Activated T-helper 1 cell treated with anti-CD3 and anti-CD28 coated beads, Interleukin-12 subunit alpha, Interleukin-12 subunit beta, Interleukin-2, Interleukin-4 antibody, amounts not matched to agents 30 ng/mL and 10 ng/mL and 1 ng/mL, durations not matched to agents 14 hours and 24 hours and 36 hours (primary cell): Measurements from ENCODE around the gene CRYGA. TPM values are rescaled to one million over a fixed set of nuclear protein-coding genes. Genes with fewer than 3 reads are reported as not detected.

Experiments
- DNase-seq: peaks from one replicate; pipeline ENCODE4 v3.0.0; 2021; ENCODE audit warnings: low spot score
- H3K27ac Mint-ChIP-seq: one replicate; pipeline ENCODE4 v1.8.0; 2021; ENCODE audit warnings: mild to moderate bottlenecking, mixed read lengths
- H3K27me3 Mint-ChIP-seq: one replicate; pipeline ENCODE4 v1.8.0; 2022; ENCODE audit warnings: mild to moderate bottlenecking, moderate library complexity, mixed read lengths; ENCODE audit not compliant: insufficient read depth
- H3K36me3 Mint-ChIP-seq: one replicate; pipeline ENCODE4 v1.8.0; 2021; ENCODE audit warnings: low read depth, mixed read lengths
- H3K4me1 Mint-ChIP-seq: one replicate; pipeline ENCODE4 v1.8.0; 2021; ENCODE audit warnings: low read depth, mixed read lengths
- H3K4me3 Mint-ChIP-seq: one replicate; pipeline ENCODE4 v1.8.0; 2021; ENCODE audit warnings: mild to moderate bottlenecking, moderate library complexity, mixed read lengths
- H3K9me3 Mint-ChIP-seq: one replicate; pipeline ENCODE4 v1.8.0; 2021; ENCODE audit warnings: mixed read lengths
- intact Hi-C: fragments of 100-400 bp; cut with micrococcal nuclease; formaldehyde crosslinking; loops from one replicate; pipeline ENCODE4 v1.15.1; 2024
- total RNA-seq: library from RNA; stranded (reverse); gene quantifications from 2 replicates; pipeline ENCODE4 v1.2.3, GENCODE V29; 2022

CRYGA gene, protein sequence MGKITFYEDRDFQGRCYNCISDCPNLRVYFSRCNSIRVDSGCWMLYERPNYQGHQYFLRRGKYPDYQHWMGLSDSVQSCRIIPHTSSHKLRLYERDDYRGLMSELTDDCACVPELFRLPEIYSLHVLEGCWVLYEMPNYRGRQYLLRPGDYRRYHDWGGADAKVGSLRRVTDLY
- not detected in 2 replicates for total RNA-seq

DNA sequence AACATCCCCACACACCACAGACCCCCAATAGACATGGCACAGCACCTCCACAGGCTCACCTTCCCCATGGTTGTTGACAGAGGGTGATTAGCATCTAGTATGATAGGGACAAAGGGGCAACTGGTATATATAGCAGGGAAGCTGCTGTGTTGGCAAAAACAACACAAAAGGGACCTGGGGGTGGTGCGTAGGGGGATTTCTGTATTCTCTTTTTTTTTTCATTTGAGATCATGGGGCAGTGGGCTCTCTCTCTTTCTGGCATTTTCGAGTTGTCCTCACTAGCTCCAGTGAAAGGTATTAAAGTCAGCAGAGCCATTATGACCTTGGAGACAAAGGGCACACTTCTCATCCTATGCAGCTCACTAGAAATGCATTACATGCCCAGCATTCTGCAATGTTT is at the start of gene CRYGA:
Gene CRYGA (minus strand): TSS at position 101 of the 400 bp plus-strand sequence. CDS start 33 bp downstream, at position 68.
- Mint-ChIP-seq H3K4me3 (no peak within 1 kb of the TSS), H3K4me1 (no peaks in the 10 kb centered on the region), H3K27me3 (peaks cover 2% of the 10 kb centered on the region), H3K36me3 (no peaks in the 10 kb centered on the region), H3K9me3 (no peaks in the 10 kb centered on the region), H3K27ac (no peak within 1 kb of the TSS)
- no peak for DNase-seq
- intact Hi-C loops, result no loop called here

DNA sequence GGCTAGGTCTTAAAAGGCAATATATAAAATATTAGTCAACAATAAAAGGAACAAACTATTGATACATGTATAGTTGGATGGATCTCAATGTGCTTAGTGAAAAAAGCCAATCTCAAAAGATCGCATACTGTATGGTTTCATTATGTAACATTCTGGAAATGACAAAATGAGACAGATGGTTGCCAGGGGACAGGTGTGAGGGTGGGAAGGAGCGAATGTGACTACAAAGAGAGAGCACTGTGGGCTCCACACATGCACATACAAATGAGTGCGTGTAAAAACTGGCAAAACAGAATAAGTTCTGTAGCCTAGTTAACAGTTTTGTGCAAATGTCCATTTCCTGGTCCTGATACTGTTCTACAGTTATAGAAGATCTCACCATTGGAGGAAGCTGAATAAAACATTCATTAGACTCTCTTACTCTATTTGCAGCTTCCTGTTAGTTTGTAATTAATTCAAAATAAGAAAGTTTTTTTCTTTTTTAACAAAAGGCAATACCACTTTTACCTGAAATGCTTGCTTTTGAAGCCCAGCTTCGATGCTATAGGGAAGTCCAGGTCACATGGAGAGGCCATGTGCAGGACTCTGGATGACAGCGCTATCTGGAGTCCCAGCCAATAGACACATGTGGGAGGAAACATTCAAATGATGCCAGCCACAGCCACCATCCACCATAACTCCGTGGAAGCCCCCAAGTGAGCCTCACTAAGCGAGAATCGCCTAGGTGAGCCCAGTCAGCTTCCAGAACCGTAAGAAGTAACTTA is 47.5 kb upstream of the CRYGA start:
- Mint-ChIP-seq H3K4me1 (no peaks in the 10 kb centered on the region), H3K36me3 (no peaks in the 10 kb centered on the region), H3K27me3 (peaks cover 1% of the 10 kb centered on the region), H3K27ac (no peak overlapping the region), H3K4me3 (no peak overlapping the region), H3K9me3 (no peaks in the 10 kb centered on the region)
- intact Hi-C loops, result no loop called here
- DNase-seq, result no peak

DNA sequence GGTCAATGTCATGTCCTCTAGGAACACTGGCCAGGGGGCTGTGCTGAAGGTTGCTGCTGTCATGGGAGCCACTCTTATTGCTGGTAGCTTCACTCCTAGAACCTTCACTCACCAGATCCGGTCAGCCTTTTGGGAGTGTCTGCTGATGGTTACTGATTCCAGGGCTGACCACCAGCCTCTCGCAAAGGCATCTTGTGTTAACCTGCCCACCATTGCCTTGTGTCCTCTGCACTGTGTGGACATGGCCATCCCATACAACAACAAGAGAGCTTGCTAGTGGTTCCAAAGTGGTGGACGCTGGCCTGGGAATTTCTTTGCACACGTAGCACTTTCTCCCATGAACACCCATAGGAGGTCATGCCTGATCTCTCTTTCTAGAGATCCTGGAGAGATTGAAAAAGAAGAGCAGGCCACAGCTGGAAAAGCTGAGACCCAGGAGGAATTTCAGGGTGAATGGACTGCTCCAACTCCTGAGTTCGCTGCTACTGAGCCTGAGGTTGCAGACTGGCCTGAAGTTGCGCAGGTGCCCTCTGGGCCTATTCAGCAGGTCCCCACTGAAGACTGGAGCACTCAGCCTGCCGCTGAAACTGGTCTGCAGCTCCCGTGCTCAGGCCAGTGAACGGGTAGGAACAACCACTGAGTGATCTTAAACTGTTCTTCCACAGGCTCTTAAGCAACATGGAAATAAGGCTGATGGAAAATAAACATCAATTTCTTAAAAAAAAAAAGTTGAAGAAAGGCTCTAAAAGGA is 45.1 kb upstream of the CRYGA start:
- peaks cover 2% of the 10 kb centered on the region for H3K27me3 Mint-ChIP-seq
- intact Hi-C loops, result no loop called here
- no peaks in the 10 kb centered on the region for H3K36me3 Mint-ChIP-seq
- H3K27ac Mint-ChIP-seq, result no peak overlapping the region
- DNase-seq, result no peak
- H3K9me3 Mint-ChIP-seq, result no peaks in the 10 kb centered on the region
- no peaks in the 10 kb centered on the region for H3K4me1 Mint-ChIP-seq
- H3K4me3 Mint-ChIP-seq, result no peak overlapping the region

DNA sequence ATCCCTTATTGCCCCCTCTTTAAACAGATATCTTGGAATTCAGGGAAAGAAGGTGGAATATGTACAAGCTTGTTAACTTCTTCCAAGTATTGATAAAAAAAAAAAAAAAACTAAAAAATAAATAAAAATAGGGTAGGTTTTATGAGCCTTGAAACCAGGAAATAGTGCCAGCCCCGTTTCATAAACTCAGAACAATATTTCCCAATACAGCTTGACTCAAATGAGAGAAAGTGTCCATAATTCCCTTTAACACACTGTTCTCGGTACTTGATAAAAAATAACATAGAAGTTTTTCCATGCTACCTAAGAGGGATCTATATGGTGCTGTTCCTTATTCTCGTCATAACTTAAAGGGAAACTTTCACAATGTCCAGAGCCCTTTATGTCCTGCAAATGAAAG is 44.4 kb upstream of the CRYGA start:
- H3K27me3 Mint-ChIP-seq, result peaks cover 2% of the 10 kb centered on the region
- H3K4me3 Mint-ChIP-seq, result no peak overlapping the region
- no peak for DNase-seq
- intact Hi-C loops, result no loop called here
- no peaks in the 10 kb centered on the region for H3K36me3 Mint-ChIP-seq
- H3K4me1 Mint-ChIP-seq, result no peaks in the 10 kb centered on the region
- no peaks in the 10 kb centered on the region for H3K9me3 Mint-ChIP-seq
- H3K27ac Mint-ChIP-seq, result no peak overlapping the region

DNA sequence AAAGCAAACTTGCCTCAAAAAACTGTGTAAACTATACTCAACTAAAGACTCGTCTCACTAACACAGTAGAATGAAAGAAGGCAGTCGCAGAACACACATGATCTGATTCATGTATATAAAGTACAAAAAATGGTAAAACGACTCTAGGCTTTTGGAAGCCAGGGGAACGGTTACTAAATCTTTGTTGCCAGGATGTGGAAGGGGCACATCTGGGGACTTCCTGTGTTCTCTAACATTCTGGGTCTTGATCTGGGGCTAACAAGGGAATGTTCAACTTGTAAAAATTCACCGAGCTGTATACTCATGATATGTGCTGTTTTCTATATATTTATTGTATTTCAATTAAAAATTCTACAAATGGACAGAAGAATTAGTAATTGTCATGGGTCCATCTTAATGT is 40.8 kb upstream of the CRYGA start:
- H3K4me3 Mint-ChIP-seq, result no peak overlapping the region
- H3K27ac Mint-ChIP-seq, result no peak overlapping the region
- no peaks in the 10 kb centered on the region for H3K4me1 Mint-ChIP-seq

DNA sequence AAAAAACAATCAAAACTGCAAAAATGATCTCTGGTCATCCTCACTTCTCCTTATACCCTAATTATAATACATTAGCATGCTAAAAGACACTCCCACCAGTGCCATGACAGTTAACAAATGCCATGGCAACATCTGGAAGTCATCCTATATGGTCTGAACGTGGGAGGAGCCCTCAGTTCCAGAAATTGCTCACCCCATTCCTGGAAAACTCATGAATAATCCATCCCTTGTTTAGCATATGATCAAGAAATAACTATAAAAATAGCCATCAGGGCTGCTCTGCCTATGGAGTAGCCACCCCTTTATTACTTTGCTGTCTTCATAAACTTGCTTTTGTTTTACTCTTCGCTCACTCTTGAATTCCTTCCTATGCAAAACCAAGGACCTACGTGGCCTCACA is 32.1 kb upstream of the CRYGA start:
- H3K4me1 Mint-ChIP-seq, result no peaks in the 10 kb centered on the region
- intact Hi-C loops, result no loop called here
- no peak overlapping the region for H3K4me3 Mint-ChIP-seq
- peaks cover 9% of the 10 kb centered on the region for H3K27me3 Mint-ChIP-seq
- no peak for DNase-seq
- no peaks in the 10 kb centered on the region for H3K36me3 Mint-ChIP-seq
- no peak overlapping the region for H3K27ac Mint-ChIP-seq
- H3K9me3 Mint-ChIP-seq, result no peaks in the 10 kb centered on the region

More for the DNA sequence above, 40.8 kb upstream of the CRYGA start:
- intact Hi-C loops, result no loop called here
- Mint-ChIP-seq H3K9me3 (no peaks in the 10 kb centered on the region), H3K27me3 (peaks cover 4% of the 10 kb centered on the region), H3K36me3 (no peaks in the 10 kb centered on the region)
- no peak for DNase-seq

DNA sequence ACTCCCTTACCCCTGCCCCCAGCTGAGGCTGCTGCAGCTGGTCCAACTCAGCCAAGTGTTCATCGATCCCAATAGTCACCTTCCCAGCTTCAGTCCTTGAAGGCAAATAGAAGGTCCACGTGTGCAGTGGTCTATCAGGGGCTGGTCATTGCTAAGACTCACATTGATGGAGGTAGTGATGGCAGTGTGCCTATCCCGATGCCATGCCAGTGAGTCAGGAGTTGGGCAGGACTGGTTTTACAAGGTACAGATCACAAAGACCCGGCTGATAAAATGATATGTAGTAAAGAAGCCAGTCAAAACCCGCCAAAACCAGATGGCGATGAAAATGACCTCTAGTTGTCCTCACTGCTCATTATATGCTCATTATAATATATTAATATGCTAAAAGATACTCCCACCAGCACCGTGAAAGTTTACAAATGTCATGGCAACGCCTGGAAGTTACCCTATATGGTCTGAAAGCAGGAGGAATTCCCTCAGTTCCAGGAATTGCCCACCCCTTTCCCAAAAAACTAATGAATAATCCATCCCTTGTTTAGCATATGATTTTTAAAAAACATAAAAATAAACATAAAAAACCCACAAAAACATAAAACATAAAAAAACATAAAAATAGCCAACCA is 29.3 kb upstream of the CRYGA start:
- Mint-ChIP-seq H3K4me3 (no peak overlapping the region), H3K9me3 (no peaks in the 10 kb centered on the region), H3K27me3 (peaks cover 6% of the 10 kb centered on the region), H3K27ac (no peak overlapping the region), H3K36me3 (no peaks in the 10 kb centered on the region), H3K4me1 (no peaks in the 10 kb centered on the region)
- intact Hi-C loops, result no loop called here
- DNase-seq, result no peak

DNA sequence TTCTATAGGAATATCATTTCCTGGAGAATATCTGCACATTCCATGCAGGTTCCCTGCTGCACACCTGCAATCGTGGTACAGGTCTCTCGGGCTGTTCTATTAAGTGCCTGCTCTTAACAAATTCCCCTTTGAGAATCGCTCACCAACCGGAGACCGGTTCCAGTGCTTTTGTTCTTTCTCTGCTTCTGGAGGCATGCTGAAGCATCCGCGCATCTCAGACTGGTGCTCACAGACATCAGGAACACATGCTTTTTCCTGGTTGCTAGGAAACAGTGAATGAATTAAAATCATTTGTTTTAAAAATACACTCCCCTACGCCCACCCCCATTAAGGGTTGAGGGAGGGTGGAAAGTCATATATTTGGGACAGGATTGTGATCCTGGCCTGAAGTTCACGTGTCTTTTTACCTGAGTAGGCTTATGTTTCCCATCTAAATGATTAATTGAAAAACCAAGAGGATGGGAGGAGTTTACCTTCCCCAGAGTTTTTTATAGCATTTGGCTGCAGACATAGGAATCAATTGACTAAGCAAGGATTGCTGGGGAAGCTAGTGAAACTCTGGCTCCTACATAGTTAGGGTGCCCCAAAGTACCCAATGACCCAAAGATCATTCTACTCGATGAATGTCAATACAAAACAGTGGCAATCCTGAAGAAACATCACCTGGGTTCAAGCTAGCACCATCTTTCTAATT is 26.6 kb upstream of the CRYGA start, which contains the start of gene C2orf80:
Gene C2orf80 (minus strand): TSS at position 221 of the 694 bp plus-strand sequence. CDS start 3,044 bp downstream, outside the sequence.
- intact Hi-C loops, result no loop called here
- no peak within 1 kb of the TSS for H3K27ac Mint-ChIP-seq

DNA sequence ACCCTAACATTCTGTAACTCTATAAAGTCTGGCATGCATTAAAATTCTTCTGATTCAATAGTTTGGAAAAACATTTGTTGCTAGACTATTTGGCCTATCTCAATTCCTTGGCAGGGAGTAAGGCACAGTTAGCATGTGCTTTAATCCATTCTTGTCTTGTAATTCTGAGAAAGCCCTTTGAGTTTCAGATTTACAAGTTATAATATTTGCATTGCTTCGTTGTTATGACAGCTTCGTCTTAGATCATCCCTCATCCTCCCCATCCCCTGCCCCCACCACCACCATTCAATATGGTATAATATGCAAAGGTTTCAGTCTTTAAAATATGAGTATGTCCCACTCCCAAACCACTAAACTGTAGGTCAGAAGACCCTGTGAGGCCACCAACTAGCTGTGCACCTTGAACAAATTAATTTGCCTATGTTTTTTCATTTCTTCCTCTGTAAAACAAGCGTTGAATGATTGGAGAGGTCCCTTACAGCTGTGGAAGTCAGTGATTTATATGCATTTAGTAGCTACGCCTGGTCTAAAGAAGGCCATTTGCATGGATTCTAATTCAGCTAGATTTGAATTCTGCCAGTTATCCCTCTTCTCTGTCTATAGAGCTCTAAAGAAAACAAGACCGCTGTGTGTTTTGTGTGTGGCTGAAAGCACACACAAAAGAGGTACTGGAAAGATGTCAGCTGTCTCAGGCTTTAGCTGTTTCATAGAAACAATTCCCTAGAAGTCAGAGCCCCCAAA is 25.9 kb upstream of the CRYGA start:
- Mint-ChIP-seq H3K27ac (no peak overlapping the region), H3K27me3 (peaks cover 13% of the 10 kb centered on the region), H3K36me3 (no peaks in the 10 kb centered on the region), H3K4me3 (no peak overlapping the region), H3K4me1 (no peaks in the 10 kb centered on the region), H3K9me3 (no peaks in the 10 kb centered on the region)
- intact Hi-C loops, result no loop called here
- no peak for DNase-seq

More for the DNA sequence above, 26.6 kb upstream of the CRYGA start, which contains the start of gene C2orf80:
- Mint-ChIP-seq H3K27me3 (peaks cover 8% of the 10 kb centered on the region), H3K4me3 (no peak within 1 kb of the TSS), H3K36me3 (no peaks in the 10 kb centered on the region), H3K9me3 (no peaks in the 10 kb centered on the region), H3K4me1 (no peaks in the 10 kb centered on the region)
- no peak for DNase-seq

DNA sequence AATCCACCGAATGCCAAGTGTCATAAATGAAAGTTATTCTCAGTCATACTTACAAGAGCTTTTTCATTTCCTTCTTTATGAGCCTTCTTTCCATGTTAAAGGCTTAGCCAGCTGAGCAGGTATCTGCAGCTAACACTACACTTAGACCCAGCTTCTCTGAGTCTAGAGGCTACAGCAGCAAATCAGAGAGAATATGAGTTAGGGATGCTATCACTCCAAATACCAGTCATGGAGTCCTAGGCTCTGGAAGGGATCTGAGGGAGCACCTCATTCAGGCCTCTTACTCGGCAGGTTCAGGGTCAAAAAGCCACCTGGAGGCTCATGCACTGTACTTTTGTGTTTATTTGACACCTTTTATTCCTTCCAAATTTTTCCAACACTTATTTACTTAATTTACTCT is 23.5 kb upstream of the CRYGA start:
- Mint-ChIP-seq H3K27ac (no peak overlapping the region), H3K4me1 (no peaks in the 10 kb centered on the region), H3K4me3 (no peak overlapping the region), H3K9me3 (no peaks in the 10 kb centered on the region), H3K27me3 (peaks cover 22% of the 10 kb centered on the region), H3K36me3 (no peaks in the 10 kb centered on the region)
- no peak for DNase-seq
- intact Hi-C loops, result no loop called here

DNA sequence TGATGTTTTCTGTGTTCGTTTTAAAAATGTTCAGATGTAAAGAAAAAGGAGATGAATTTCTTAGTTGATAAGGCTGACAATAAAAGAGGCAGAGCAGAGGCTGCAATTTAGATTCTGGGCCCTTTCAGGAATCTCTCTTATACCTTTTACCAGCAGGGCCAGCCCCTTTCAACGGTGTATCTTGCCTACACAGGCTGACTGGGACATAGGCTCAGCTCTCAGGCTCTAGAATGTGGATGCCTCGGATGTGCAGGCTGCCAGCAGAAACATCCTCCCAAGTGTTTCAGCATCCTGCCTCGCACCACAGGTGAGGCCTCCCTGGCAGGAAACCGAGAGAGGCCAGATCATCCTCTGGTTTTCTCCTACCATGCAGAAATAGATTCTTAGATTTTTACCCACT is 23.1 kb upstream of the CRYGA start:
- Mint-ChIP-seq H3K27ac (no peak overlapping the region), H3K36me3 (no peaks in the 10 kb centered on the region), H3K27me3 (peaks cover 25% of the 10 kb centered on the region), H3K4me3 (no peak overlapping the region), H3K4me1 (no peaks in the 10 kb centered on the region), H3K9me3 (no peaks in the 10 kb centered on the region)
- no peak for DNase-seq
- intact Hi-C loops, result no loop called here
